IPS-18c (cell line): ENCODE measurements around the gene ABCA13.

ENCODE experiments used
- H3K4me3 ChIP-seq: 2 replicates; pipeline ENCODE4 v1.7.0; 2013; ENCODE audit warnings: low read depth, mild to moderate bottlenecking, low read length, moderate library complexity; ENCODE audit not compliant: insufficient read depth
- H3K9me3 ChIP-seq: one replicate; pipeline ENCODE4 v1.6.1; 2013; ENCODE audit warnings: mild to moderate bottlenecking, low read length, moderate library complexity; ENCODE audit not compliant: control insufficient read depth, insufficient read depth

The ABCA13 gene

GRCh38 chr7:48424731-48425130, 253.5 kb downstream of the ABCA13 start:
- Histone ChIP-seq H3K9me3 (no peaks in the 10 kb centered on the region), H3K4me3 (no peak overlapping the region)

GRCh38 chr7:48426331-48426965, 255.2 kb downstream of the ABCA13 start:
- Histone ChIP-seq H3K4me3 (no peak overlapping the region), H3K9me3 (no peaks in the 10 kb centered on the region)

DNA sequence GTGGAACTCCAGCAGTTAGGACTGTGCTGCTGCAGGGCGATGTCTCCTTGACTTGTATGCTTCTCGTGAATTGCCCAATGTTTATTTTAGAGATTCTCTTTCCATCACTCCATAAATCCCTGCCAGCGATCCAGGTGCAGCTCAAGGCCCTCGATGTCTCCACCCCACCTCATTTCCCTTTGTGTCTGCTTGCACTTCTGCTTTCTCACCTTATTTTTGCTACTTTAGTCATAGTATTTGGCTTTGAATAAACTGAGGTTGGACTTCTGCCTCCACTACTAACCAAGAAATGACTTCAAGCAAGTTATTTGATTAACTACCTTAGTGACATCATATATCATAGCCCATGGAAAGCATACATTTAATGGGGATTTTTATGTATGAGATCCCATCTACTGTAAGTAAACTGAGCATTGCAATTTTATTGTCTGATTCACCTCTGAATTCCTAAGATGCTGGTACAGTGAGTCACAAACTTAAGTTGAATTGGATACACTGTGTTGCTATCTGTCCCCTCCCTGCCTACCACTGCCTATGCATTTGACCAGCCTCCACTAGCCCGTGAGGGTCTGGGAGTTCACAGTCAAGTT, 255.8 kb downstream of the ABCA13 start:
- H3K4me3 ChIP-seq, result no peak overlapping the region
- no peaks in the 10 kb centered on the region for H3K9me3 ChIP-seq

DNA sequence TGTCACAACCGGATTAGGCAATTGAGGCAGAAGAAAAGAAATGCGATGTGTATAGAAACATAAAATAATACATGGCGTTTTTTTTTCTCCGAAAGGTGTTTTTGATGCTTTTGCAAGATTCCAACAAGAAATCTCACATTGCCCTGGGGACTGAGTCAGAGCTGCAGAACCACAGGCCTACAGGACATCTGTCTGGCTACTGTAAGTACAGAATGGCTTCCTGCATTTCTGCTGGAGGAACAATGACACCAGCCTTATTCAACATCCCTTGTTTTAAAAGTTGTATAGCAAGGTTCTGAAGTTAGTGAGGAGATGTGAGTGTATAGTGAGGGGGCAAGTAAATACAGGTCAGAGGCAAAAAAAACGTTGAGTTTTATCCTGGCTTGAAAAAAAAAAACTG, 256.4 kb downstream of the ABCA13 start:
- Histone ChIP-seq H3K9me3 (no peaks in the 10 kb centered on the region), H3K4me3 (no peak overlapping the region)

GRCh38 chr7:48428091-48428684, 256.9 kb downstream of the ABCA13 start:
- no peak overlapping the region for H3K4me3 ChIP-seq
- no peaks in the 10 kb centered on the region for H3K9me3 ChIP-seq

DNA sequence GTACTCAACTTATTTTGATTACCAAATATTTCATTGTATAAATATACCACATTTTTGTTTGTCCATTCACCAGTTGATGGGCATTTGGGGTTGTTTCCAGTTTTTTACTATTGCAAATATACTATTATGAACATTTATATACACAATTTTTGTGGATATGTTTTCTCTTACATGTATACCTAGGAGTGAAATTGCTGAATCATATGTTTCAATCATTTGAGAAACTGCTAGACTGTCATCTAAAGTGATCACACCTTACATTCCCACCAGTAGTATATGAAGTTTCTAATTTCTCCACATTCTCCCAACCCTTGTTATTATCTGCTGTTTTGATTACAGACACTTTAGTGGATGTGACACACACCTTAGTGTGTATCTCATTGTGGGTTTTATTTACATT, 257.9 kb downstream of the ABCA13 start:
- H3K9me3 ChIP-seq, result no peaks in the 10 kb centered on the region
- H3K4me3 ChIP-seq, result no peak overlapping the region

DNA sequence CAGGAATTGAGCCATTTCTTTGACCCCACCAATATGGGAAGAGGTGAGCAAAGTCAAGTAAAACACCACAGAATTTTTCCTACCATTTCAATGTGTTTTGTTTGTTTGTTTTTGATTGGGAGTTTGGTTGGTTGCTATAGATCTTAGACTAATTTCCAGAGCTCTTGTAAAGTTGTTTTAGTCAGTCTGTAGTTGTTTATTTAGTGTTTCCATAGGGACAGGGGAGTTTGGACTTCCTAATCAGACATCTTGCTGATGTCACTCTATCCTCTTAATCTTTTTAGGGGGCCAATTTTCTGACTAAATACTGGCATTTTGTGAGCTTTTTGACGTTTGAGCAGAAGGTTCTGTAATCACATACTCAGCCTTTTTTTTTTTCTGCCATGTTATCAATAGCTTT, 266.9 kb downstream of the ABCA13 start:
- Histone ChIP-seq H3K4me3 (no peak overlapping the region), H3K9me3 (no peaks in the 10 kb centered on the region)

- Histone ChIP-seq H3K4me3 (no peak overlapping the region), H3K9me3 (no peaks in the 10 kb centered on the region)
These were observed 270.7 kb downstream of the ABCA13 start for GRCh38 chr7:48441848-48442492.

DNA sequence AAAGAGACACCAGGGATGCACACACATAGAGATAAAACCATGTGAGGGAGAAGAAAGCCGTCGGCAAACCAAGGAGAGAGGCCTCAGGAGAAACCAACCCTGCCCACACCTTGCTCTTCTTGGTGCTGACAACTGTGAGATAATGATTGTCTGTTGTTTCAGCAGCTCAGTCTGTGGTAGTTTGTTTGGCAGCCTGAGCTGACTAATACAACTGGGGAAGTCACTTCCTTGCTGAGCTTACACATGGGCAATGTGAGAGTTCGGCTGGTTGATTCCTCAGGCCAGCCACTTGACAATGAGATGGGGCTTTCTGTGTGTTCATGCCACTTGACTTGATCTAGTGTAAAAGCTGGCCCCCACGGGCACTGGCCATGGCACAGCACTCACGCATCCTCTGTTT, 271.8 kb downstream of the ABCA13 start:
- no peaks in the 10 kb centered on the region for H3K9me3 ChIP-seq
- H3K4me3 ChIP-seq, result no peak overlapping the region

DNA sequence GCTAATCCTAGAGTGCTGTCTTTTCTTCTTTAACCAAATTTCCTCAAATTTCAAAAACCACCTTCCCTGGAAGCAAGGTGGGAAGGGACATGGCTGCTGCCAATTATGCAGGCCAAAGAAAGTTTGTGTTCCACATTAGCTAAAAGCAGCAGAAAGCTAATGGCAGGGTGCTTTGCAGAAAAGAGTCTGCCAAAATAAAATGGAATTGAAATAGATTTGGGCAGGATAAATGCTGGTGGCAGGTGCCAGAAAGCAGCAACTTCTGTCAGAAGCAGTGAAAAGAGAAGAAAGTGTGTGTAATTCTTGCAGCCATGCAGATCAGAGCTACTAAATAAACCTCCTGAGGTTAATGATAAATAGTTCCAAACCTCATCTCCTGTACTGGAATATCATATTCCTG, 275.5 kb downstream of the ABCA13 start:
- no peaks in the 10 kb centered on the region for H3K9me3 ChIP-seq
- no peak overlapping the region for H3K4me3 ChIP-seq

DNA sequence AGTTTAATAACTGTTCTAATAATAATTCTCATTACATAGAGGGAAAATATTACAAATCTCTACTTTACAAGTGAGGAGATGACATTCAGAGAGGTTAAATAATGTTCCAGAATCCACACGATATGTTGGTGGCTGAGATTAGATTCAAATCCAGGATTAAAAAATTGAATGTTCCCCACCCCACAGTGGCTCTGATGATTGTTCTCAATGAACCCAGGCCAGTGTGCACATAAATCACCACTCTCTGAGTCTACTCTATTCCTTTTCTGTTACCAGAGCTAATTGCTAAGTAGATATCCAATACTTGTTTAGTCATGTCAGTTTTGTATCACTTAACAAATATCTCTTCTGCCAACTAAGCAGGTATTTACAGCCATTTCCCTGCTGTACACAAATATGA, 281.0 kb downstream of the ABCA13 start:
- no peak overlapping the region for H3K4me3 ChIP-seq
- H3K9me3 ChIP-seq, result no peaks in the 10 kb centered on the region

GRCh38 chr7:48454750-48455192, 283.5 kb downstream of the ABCA13 start:
- H3K9me3 ChIP-seq, result no peaks in the 10 kb centered on the region

GRCh38 chr7:48455363-48455762, 284.1 kb downstream of the ABCA13 start:
- H3K4me3 ChIP-seq, result no peak overlapping the region
- no peaks in the 10 kb centered on the region for H3K9me3 ChIP-seq

More at GRCh38 chr7:48454750-48455192, 283.5 kb downstream of the ABCA13 start:
- no peak overlapping the region for H3K4me3 ChIP-seq

DNA sequence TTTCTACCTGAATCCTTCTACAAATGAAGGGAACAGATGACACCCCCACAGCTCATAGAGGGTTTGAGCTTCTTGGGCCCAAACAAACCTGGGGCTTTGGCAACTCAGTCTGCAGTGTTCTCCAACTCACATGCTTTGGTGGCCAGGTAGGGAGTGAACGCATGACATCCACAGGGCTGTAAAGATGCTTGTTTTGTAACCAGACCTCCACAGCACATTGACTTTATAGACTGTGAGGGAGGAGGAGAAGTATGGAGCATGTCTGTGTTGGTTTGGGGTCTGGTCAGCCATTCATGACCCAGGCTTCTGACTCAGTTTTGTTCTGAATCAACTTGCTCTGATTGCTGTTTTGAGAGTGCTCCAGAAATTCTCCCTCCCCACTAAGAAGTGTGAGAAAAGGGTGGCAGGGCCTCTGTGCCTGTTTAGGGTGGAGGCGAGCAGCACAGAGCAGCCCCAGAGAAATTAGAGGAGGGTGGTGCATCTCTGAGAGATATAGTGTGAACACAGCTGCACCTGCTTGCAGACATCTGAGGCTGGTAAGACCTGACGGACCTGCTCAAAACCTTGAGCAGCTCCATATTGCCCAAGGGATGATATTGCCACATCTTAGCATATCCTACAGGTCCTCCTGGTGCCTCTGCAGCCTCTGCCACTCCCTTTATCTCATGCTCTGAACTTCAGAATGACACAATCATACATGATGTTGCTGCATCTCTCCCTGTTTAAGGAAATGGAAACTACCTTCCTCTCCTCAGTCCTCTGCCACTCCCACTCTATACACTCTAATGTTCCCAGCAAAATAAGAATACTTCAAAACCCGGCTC, 287.7 kb downstream of the ABCA13 start:
- H3K4me3 ChIP-seq, result no peak overlapping the region

GRCh38 chr7:48466713-48467112, 295.5 kb downstream of the ABCA13 start:
- no peak overlapping the region for H3K4me3 ChIP-seq
- no peaks in the 10 kb centered on the region for H3K9me3 ChIP-seq

More for the DNA sequence above, 287.7 kb downstream of the ABCA13 start:
- no peaks in the 10 kb centered on the region for H3K9me3 ChIP-seq

DNA sequence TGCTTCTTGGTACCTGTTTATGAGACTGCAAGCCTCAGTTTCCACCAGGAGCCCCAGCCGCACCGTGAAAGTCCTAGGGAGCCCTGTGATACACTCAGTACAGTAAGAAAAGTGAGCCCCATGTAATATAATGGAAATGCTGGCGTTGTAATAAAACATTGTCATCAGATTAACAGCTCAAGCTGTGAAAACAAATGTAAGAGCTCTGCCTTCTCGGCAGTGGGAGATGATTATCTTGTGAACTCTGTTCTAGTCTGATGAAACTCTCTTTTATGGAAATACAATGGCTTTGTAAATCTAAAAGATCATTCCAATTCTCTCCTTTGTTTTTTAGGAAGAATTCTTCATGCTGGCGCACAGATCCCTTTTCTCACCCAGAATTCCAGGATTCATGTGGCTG, 299.9 kb downstream of the ABCA13 start:
- Histone ChIP-seq H3K9me3 (peaks cover 2% of the 10 kb centered on the region), H3K4me3 (no peak overlapping the region)

DNA sequence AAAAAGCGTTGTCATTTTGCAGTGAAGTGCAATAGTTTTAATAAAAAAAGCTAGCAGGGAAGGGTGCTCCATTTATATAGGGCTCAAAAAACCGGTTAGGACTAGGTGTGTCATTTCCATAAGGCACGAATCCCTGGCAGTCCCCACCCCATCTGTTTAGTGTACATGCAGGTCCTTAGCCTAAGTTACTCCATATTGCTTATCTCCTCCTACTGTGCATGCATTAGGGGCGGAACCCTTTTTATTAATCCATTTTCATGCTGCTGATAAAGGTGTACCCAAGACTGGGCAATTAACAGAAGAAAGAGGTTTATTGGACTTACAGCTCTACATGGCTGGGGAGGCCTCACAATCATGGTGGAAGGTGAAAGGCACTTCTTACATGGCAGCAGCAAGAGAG, 301.4 kb downstream of the ABCA13 start:
- Histone ChIP-seq H3K4me3 (no peak overlapping the region), H3K9me3 (peaks cover 2% of the 10 kb centered on the region)
